ENCODE measurements around the gene UGT1A7.
A peak's percentile ranks its signal among the peaks of the same experiment; 100 is the strongest.

Gene UGT1A7

GRCh38 chr2:233655043-233655442, 26.7 kb upstream of the UGT1A7 start:
- H3K27ac ChIP-seq: no peak overlapping the region
- no peak for TF ChIP-seq CTCF (conservative IDR thresholded peaks at IDR 0.05)

- H3K27ac ChIP-seq: peak overlapping the region; percentile 84
Measured at GRCh38 chr2:233655943-233656342, 25.8 kb upstream of the UGT1A7 start.

GRCh38 chr2:233656443-233656842, 25.3 kb upstream of the UGT1A7 start:
- no peak for TF ChIP-seq CTCF (conservative IDR thresholded peaks at IDR 0.05)
- H3K27ac ChIP-seq: peak overlapping the region; percentile 84

- no peak for TF ChIP-seq CTCF (conservative IDR thresholded peaks at IDR 0.05)
- H3K27ac ChIP-seq: no peak overlapping the region
Measured at GRCh38 chr2:233658610-233659009, 23.1 kb upstream of the UGT1A7 start.

GRCh38 chr2:233663911-233664310, 17.8 kb upstream of the UGT1A7 start:
- no peak for TF ChIP-seq CTCF (conservative IDR thresholded peaks at IDR 0.05)

GRCh38 chr2:233668605-233669260, 13.0 kb upstream of the UGT1A7 start:
- H3K27ac ChIP-seq: no peak overlapping the region
- TF ChIP-seq CTCF (conservative IDR thresholded peaks at IDR 0.05): no peak

More at GRCh38 chr2:233663911-233664310, 17.8 kb upstream of the UGT1A7 start:
- no peak overlapping the region for H3K27ac ChIP-seq

- H3K27ac ChIP-seq: no peak within 1 kb of the TSS
- no peak for TF ChIP-seq CTCF (conservative IDR thresholded peaks at IDR 0.05)
Measured at GRCh38 chr2:233671290-233672161, 10.2 kb upstream of the UGT1A7 start, which contains the start of gene UGT1A9. TSS of gene UGT1A9 (plus strand) at chr2:233671898. CDS start at chr2:233671935, 37 bp downstream.

- no peak for TF ChIP-seq CTCF (conservative IDR thresholded peaks at IDR 0.05)
- H3K27ac ChIP-seq: no peak overlapping the region
Measured at GRCh38 chr2:233672886-233673285, 8.8 kb upstream of the UGT1A7 start.

All from VCaP (cell line).